ENCODE results near the gene SCN1A. TPM values are rescaled to one million over a fixed set of nuclear protein-coding genes. Genes with fewer than 3 reads are reported as not detected.

Gene SCN1A
- total RNA-seq, 2 donors from 2014 or later, result 0.05 TPM; not detected in 1

- Histone ChIP-seq H3K9me3 (no peaks in the 10 kb centered on the region), H3K4me3 (no peak overlapping the region), H3K27ac (no peak overlapping the region), H3K36me3 (no peaks in the 10 kb centered on the region), H3K4me1 (no peaks in the 10 kb centered on the region), H3K27me3 (no peaks in the 10 kb centered on the region), H3K9ac (ENCODE audit: low read depth in 2 of 2, low read length in 2 of 2) (no peak overlapping the region)
- intact Hi-C loops (cut with DNase I), result no loop called here
- TF ChIP-seq CTCF (IDR thresholded peaks at IDR 0.05), result no peak
- no peak for DNase-seq
These were observed 160.1 kb downstream of the SCN1A start for GRCh38 chr2:165967746-165968145.

- Histone ChIP-seq H3K4me3 (no peak overlapping the region), H3K27me3 (no peaks in the 10 kb centered on the region), H3K9me3 (no peaks in the 10 kb centered on the region), H3K9ac (ENCODE audit: low read depth in 2 of 2, low read length in 2 of 2) (no peak overlapping the region), H3K36me3 (no peaks in the 10 kb centered on the region), H3K27ac (no peak overlapping the region), H3K4me1 (no peaks in the 10 kb centered on the region)
- intact Hi-C loops (cut with DNase I), result no loop called here
- no peak for TF ChIP-seq CTCF (IDR thresholded peaks at IDR 0.05)
- DNase-seq, result no peak
These were observed 166.0 kb downstream of the SCN1A start for GRCh38 chr2:165961818-165962217.

GRCh38 chr2:165959371-165959770, 168.4 kb downstream of the SCN1A start:
- no peak for TF ChIP-seq CTCF (IDR thresholded peaks at IDR 0.05)
- Histone ChIP-seq H3K4me1 (peaks cover 3% of the 10 kb centered on the region), H3K9ac (ENCODE audit: low read depth in 2 of 2, low read length in 2 of 2) (no peak overlapping the region), H3K27ac (no peak overlapping the region), H3K36me3 (no peaks in the 10 kb centered on the region), H3K9me3 (no peaks in the 10 kb centered on the region), H3K4me3 (no peak overlapping the region), H3K27me3 (no peaks in the 10 kb centered on the region)
- intact Hi-C loops (cut with DNase I), result loop anchor here (5.0 kb wide), 1 partner anchor 168 kb away; the partner anchor contains the start of gene SCN1A
- DNase-seq, result no peak

GRCh38 chr2:165958313-165958960, 169.4 kb downstream of the SCN1A start:
- no peaks in the 10 kb centered on the region for H3K9me3 ChIP-seq
- no peak overlapping the region for H3K9ac ChIP-seq (ENCODE audit: low read depth in 2 of 2, low read length in 2 of 2)
- intact Hi-C loops (cut with DNase I), result loop anchor here (5.0 kb wide), 1 partner anchor 169 kb away; the partner anchor contains the start of gene SCN1A
- no peaks in the 10 kb centered on the region for H3K36me3 ChIP-seq
- H3K27ac ChIP-seq, result no peak overlapping the region
- no peak overlapping the region for H3K4me3 ChIP-seq
- no peak for TF ChIP-seq CTCF (IDR thresholded peaks at IDR 0.05)
- DNase-seq, result no peak
- no peaks in the 10 kb centered on the region for H3K27me3 ChIP-seq
- peaks cover 5% of the 10 kb centered on the region for H3K4me1 ChIP-seq

- Histone ChIP-seq H3K9ac (ENCODE audit: low read depth in 2 of 2, low read length in 2 of 2) (no peak overlapping the region), H3K27me3 (no peaks in the 10 kb centered on the region), H3K9me3 (no peaks in the 10 kb centered on the region), H3K4me3 (no peak overlapping the region), H3K36me3 (no peaks in the 10 kb centered on the region), H3K27ac (no peak overlapping the region), H3K4me1 (peaks cover 9% of the 10 kb centered on the region)
- TF ChIP-seq CTCF (IDR thresholded peaks at IDR 0.05), result no peak
- intact Hi-C loops (cut with DNase I), result loop anchor here (5.0 kb wide), 1 partner anchor 170 kb away; the partner anchor contains the start of gene SCN1A
- no peak for DNase-seq
These were observed 170.7 kb downstream of the SCN1A start for GRCh38 chr2:165957030-165957675.

Measured in colonic mucosa (tissue), 4 donors.